Small intestine (tissue), 7 donors: ENCODE results near the gene ANKS1B. TPM values are rescaled to one million over a fixed set of nuclear protein-coding genes. Genes with fewer than 3 reads are reported as not detected.

Source experiments
- DNase-seq, 2 donors: peaks; one replicate each; pipeline versions ENCODE4 v3.0.0 to v3.0.0-alpha.2; 2013
- FAIRE-seq: peaks from 2 replicates; lab custom pipeline; 2012; peaks lifted over from hg19 to GRCh38; lab: Jason Lieb, UNC
- H3K27ac ChIP-seq, 3 donors: one replicate each; pipeline ENCODE4 v1.5.1; 2013; ENCODE audit warnings: low read length in 2 of 3, mild to moderate bottlenecking in 2 of 3, control low read depth in 1 of 3, inconsistent platforms in 1 of 3, low read depth in 1 of 3, moderate library complexity in 1 of 3
- H3K27me3 ChIP-seq, 3 donors: one replicate each; pipeline ENCODE4 v1.6.1; 2013; ENCODE audit warnings: low read length in 3 of 3, inconsistent platforms in 1 of 3; ENCODE audit not compliant: control insufficient read depth in 3 of 3, insufficient read depth in 3 of 3
- H3K36me3 ChIP-seq, 3 donors: one replicate each; pipeline ENCODE4 v1.6.1; 2013; ENCODE audit warnings: low read length in 3 of 3, inconsistent platforms in 1 of 3, low read depth in 1 of 3, mild to moderate bottlenecking in 1 of 3, moderate library complexity in 1 of 3; ENCODE audit not compliant: control insufficient read depth in 3 of 3, insufficient read depth in 2 of 3
- H3K4me1 ChIP-seq, 3 donors: one replicate each; pipeline ENCODE4 v1.6.1; 2013; ENCODE audit warnings: low read length in 2 of 3, inconsistent platforms in 1 of 3, low read depth in 1 of 3, mild to moderate bottlenecking in 1 of 3, moderate library complexity in 1 of 3; ENCODE audit not compliant: control insufficient read depth in 3 of 3, insufficient read depth in 2 of 3
- H3K4me3 ChIP-seq, 3 donors: one replicate each; pipeline ENCODE4 v1.5.1; 2013; ENCODE audit warnings: low read length in 3 of 3, control low read depth in 1 of 3, inconsistent platforms in 1 of 3, low read depth in 1 of 3, mild to moderate bottlenecking in 1 of 3, moderate library complexity in 1 of 3
- H3K9me3 ChIP-seq, 2 donors: one replicate each; pipeline ENCODE4 v1.6.1; 2013; ENCODE audit warnings: low read depth in 1 of 2, low read length in 1 of 2; ENCODE audit not compliant: control insufficient read depth in 2 of 2, insufficient read depth in 1 of 2
- WGBS, 3 donors: extraction: QIAGEN DNeasy Blood & Tissue Kit; methylation state at CpG; one replicate each; pipeline ENCODE4 v1.1.7; 2013; 5-methylcytosine and 5-hydroxymethylcytosine counted together
- polyA plus RNA-seq, 4 donors: library from polyadenylated mRNA; stranded (reverse) in 3 of 4; unstranded in 1 of 4; fragments of 200-250 nt in 3 of 4; fragments of 120-200 nt in 1 of 4; gene quantifications; one replicate each; pipeline versions ENCODE4 v1.2.1 to v1.2.3, GENCODE V29; 2013
- donor health status: healthy with polysubstance abuse.
- donor health status: control.
- donor health status: control.
- donor health status: Bipolar disorder and iron deficiency.
- donor health status: healthy.

ANKS1B gene
- polyA plus RNA-seq, 4 donors: 0.44 to 0.72 TPM; not detected in 2

DNA sequence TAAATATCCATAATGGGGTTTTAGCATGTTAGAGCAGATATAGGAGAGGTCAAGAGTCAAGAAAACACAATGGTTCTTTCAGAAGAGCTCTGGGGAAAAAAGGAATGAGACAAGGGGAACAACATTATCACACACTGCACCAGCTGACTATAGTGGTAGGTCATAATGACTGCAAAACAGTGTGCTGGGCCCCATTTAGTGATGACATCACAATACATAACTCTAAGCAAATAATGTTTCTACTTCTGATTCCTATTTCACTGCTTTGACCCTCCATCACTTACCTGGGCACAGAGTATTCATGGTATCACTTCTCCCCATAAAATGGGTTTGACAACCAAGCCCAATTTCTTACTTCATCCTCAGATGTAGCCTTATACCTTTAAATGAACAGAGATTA is 275.1 kb downstream of the ANKS1B start:
- Histone ChIP-seq H3K4me3 (no peak overlapping the region), H3K27me3 (no peaks in the 10 kb centered on the region), H3K27ac (no peak overlapping the region), H3K4me1 (no peaks in the 10 kb centered on the region), H3K9me3 (peaks cover 0 to 2% of the 10 kb centered on the region in 2 donors), H3K36me3 (no peaks in the 10 kb centered on the region)
- no peak for DNase-seq
- FAIRE-seq: no peak

GRCh38 chr12:99709116-99709515 is 275.6 kb downstream of the ANKS1B start:
- WGBS, 3 donors: 89 to 95% (median 94%) methylated on average over 3 of the region's 3 CpGs
- H3K27ac ChIP-seq: no peak overlapping the region
- H3K9me3 ChIP-seq: peaks cover 0 to 2% of the 10 kb centered on the region in 2 donors
- FAIRE-seq (no peak), DNase-seq (no peak)
- no peaks in the 10 kb centered on the region for H3K4me1 ChIP-seq
- no peak overlapping the region for H3K4me3 ChIP-seq
- H3K27me3 ChIP-seq: no peaks in the 10 kb centered on the region
- H3K36me3 ChIP-seq: no peaks in the 10 kb centered on the region

GRCh38 chr12:99707883-99708282 is 276.9 kb downstream of the ANKS1B start:
- H3K27me3 ChIP-seq: no peaks in the 10 kb centered on the region
- 89 to 95% (median 92%) methylated on average over 2 of the region's 2 CpGs for WGBS, 3 donors
- H3K9me3 ChIP-seq: peaks cover 0 to 2% of the 10 kb centered on the region in 2 donors
- H3K36me3 ChIP-seq: no peaks in the 10 kb centered on the region
- no peak overlapping the region for H3K4me3 ChIP-seq
- H3K4me1 ChIP-seq: no peaks in the 10 kb centered on the region
- H3K27ac ChIP-seq: no peak overlapping the region
- no peak for FAIRE-seq
- no peak for DNase-seq

- no peak for DNase-seq
- no peak overlapping the region for H3K4me3 ChIP-seq
- no peaks in the 10 kb centered on the region for H3K36me3 ChIP-seq
- H3K9me3 ChIP-seq: no peaks in the 10 kb centered on the region
- no peaks in the 10 kb centered on the region for H3K4me1 ChIP-seq
- WGBS, 3 donors: 74 to 84% (median 83%) methylated on average over 6 of the region's 6 CpGs
- no peaks in the 10 kb centered on the region for H3K27me3 ChIP-seq
- FAIRE-seq: no peak
- no peak overlapping the region for H3K27ac ChIP-seq
These were observed 277.8 kb downstream of the ANKS1B start for GRCh38 chr12:99706736-99707473.

DNA sequence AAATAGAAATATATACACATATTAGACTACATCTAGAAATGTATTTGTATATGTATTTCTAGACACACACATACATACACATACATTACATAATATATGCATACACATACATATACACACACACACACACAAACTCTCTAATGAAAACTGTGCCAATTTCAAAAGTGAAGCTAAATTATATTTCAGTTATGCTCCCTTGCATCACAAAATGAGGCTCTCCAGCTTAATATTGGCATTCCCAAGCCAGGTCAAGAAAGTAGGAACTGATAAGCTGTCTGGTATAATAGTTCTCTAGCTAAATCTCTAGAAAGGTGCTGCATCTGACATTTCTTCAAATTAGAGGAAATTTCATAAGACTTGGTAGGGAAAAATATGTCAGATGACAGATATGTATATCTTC is 280.3 kb downstream of the ANKS1B start:
- no peaks in the 10 kb centered on the region for H3K27me3 ChIP-seq
- H3K36me3 ChIP-seq: no peaks in the 10 kb centered on the region
- FAIRE-seq (no peak), DNase-seq (no peak)
- no peak overlapping the region for H3K4me3 ChIP-seq
- no peaks in the 10 kb centered on the region for H3K4me1 ChIP-seq
- no peak overlapping the region for H3K27ac ChIP-seq
- no peaks in the 10 kb centered on the region for H3K9me3 ChIP-seq

- Histone ChIP-seq H3K4me3 (no peak overlapping the region), H3K4me1 (no peaks in the 10 kb centered on the region), H3K36me3 (no peaks in the 10 kb centered on the region), H3K27me3 (no peaks in the 10 kb centered on the region), H3K27ac (no peak overlapping the region), H3K9me3 (no peaks in the 10 kb centered on the region)
- DNase-seq (no peak), FAIRE-seq (no peak)
- 39 to 60% (median 41%) methylated on average over 1 of the region's 1 CpG for WGBS, 3 donors
These were observed 280.7 kb downstream of the ANKS1B start for GRCh38 chr12:99704036-99704435.

DNA sequence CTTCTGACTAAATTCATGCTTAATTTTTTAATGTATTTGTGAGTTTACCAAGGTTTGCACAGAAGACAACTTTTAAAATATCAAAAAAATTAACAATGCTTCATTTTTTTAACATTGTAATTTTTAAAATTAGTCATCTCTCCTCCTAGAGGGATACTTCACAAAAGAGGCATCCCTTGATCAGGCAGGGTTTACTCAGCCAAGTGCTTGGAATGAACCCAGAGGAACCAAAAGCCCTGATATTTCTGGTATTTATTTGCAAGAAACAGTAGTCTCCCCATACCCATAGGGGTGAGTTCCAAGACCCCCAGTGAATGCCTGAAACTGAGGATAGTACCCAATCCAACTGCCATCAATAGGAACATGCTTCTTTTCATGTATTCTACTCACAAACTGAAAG is 284.7 kb downstream of the ANKS1B start:
- H3K9me3 ChIP-seq: no peaks in the 10 kb centered on the region
- H3K27me3 ChIP-seq: no peaks in the 10 kb centered on the region
- DNase-seq (no peak), FAIRE-seq (no peak)
- no peaks in the 10 kb centered on the region for H3K4me1 ChIP-seq
- H3K36me3 ChIP-seq: no peaks in the 10 kb centered on the region
- no peak overlapping the region for H3K27ac ChIP-seq
- H3K4me3 ChIP-seq: no peak overlapping the region

DNA sequence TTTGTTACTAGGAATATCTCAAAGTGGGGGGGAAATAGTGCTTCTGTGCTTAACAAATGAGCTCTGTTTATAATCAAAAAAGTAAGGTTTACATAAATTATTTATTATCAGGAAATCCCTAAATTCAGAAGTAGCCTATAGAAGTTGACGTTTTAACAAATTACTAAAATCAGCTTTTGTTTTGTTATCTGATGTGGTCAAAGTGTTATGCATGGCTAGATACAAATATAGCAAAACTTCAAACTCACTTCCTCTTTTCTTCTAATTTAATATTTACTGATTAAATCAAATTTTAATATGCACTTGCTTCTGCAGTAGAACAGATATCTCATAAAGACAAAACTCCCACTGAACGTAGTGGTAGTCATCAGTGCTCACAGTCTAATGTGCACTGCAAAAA is 289.7 kb downstream of the ANKS1B start:
- Histone ChIP-seq H3K4me3 (no peak overlapping the region), H3K36me3 (no peaks in the 10 kb centered on the region), H3K9me3 (peaks cover 0 to 7% of the 10 kb centered on the region in 2 donors), H3K27me3 (no peaks in the 10 kb centered on the region), H3K4me1 (no peaks in the 10 kb centered on the region), H3K27ac (no peak overlapping the region)
- DNase-seq: no peak
- WGBS, 3 donors: 36 to 46% (median 36%) methylated on average over 2 of the region's 2 CpGs
- no peak for FAIRE-seq

DNA sequence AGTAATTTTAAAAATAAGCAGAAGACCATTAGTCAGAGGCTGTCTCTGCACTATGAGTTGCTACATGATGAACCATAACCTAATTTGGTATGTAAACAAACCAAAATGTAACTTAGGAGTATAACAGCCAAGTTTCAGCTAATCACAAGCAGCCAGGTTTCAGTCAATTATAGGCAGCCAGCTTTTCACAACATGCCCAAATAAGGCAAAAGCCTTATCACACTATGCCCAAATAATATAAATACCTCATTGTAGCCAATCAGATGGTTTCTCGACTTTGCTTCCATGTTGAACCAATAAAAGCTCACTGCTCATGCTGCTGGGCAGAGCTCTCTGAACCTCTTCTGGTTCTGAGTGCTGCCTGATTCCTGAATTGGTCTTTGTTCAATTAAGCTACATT is 298.6 kb downstream of the ANKS1B start:
- Histone ChIP-seq H3K36me3 (no peaks in the 10 kb centered on the region), H3K27me3 (no peaks in the 10 kb centered on the region), H3K4me1 (no peaks in the 10 kb centered on the region), H3K9me3 (peaks cover 0 to 7% of the 10 kb centered on the region in 2 donors), H3K4me3 (no peak overlapping the region), H3K27ac (no peak overlapping the region)
- 61 to 77% (median 76%) methylated on average over 1 of the region's 1 CpG for WGBS, 3 donors
- DNase-seq (no peak), FAIRE-seq (no peak)
